Fibroblast of peridontal ligament (primary cell): Measurements from ENCODE around the gene OMP.
"Not testable (repeated sequence)": the region's sequence is repeated elsewhere in the genome, so short reads cannot be mapped to it uniquely, and the experiment has no call there.

Source experiments
- DNase-seq: peaks from one replicate; pipeline ENCODE4 v3.0.0-alpha.2; 2010; ENCODE audit errors: extremely low read depth

OMP gene

GRCh38 chr11:77102246-77103210, at the start of gene OMP:
Gene OMP, plus strand, starts transcription at chr11:77102840. Its CDS starts 0 bp downstream, at chr11:77102840.
- DNase-seq: no peak

DNA sequence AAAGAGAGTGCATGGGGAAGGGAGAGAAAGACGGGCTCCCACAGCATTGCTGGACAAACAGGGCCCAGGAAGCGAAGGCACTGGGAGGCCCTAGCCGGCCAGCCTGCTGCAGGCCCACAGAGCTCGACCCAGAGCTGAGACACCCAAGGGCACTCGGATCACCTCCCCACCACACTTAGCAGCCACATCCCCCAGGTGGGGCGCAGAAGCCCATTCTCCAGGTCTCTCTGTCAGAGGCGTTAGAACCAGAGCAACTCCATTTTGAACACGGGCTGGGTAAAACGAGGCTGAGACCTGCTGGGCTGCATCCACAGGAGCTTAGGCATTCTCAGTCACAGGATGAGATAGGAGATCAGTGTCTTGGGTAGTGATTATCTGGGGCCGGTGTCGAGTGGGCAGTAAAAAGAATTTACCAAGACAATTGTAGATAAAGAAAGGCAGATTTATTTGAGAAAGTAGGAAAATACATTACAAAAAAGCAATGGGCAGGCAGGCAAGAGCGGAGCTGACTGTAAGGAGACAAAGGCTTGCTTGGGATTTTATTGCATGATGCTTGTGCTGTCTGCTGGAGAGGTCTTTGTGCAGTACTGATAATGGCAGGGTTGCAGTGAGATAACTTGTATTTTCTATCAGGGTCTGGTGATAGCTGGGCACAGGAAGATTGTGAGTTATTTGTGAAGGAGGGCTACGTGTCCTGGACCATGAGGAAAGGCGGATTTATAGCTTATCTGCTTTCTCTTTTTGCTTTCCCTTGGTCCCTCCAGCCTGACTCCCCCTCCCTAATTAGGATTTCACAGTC, 49.2 kb upstream of the OMP start:
- no peak for DNase-seq

- DNase-seq: no peak
Observed at GRCh38 chr11:77054084-77054483, 48.6 kb upstream of the OMP start.

DNA sequence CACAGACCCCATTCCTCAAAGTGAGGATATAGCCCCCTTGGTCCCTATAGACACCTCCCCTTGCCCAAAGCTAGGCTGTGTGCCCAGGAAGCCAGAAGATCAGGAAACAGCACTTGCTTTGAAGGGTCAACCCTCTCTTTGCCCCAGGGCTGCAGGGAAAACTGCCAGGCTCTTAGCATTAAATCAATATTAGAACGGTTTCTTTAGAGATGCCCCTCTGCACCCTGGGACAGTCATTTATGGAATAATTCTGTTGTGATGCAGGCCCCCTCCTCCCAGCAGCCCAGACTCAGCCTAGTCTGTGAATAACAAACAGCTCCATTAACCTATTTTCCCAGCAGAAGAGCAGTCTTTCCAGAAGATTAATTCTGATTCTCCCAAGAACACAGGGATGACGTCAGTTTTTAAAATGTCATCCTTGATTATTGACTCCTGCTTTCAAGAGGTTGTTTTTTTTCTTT, 47.5 kb upstream of the OMP start:
- no peak for DNase-seq

GRCh38 chr11:77055913-77056312, 46.7 kb upstream of the OMP start:
- no peak for DNase-seq

DNA sequence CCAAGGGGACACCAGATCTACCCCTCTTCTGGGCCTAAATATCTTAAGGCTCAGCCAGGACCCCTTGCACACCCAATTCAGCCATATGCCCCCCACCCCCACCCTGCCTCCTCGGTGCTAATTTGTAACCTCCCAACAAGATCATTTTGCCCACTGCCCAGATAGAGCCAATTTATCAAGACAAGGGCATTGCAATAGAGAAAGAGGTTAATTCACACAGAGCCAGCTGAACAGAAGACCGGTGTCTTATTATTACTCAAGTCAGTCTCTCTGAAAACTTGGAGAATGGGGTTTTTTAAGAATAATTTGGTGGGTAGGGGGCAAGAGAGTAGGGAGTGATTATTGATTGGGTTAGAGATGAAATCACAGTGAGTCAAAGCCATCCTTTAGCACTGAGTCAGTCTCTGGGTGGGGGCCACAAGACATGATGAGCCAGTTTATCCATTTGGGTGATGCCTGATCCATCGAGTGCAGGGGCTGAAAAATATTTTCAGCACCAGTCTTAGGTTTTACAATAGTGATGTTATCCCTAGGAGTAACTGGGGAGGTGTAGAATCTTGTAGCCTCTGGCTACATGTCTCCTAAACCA, 45.7 kb upstream of the OMP start:
- DNase-seq: no peak

DNA sequence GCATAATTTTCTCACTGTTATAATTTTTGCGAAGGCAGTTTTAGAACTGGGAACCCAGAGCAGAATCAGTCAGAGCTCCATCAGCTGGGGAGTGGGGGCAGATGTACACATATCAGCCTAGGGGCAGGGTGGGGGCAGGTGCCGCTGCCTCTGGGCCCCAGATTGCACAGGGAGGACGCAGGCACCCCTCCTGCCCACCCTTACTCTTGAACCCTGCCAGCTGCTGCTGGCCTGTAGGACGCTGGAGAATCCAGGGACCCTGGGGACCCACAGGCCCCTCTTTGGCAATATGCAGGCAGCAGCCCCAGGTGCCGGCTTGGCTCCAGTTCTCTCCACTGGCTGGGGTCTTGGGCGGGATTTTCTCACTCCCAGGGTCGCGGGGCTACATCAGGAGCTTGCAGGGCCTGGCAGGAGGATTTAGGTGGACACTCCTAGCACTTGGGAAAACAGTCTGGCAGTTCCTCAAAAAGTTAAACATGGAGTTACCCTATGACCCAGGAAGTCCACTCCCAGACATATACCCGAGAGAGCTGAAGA, 44.6 kb upstream of the OMP start:
- DNase-seq: no peak

GRCh38 chr11:77058900-77059299, 43.7 kb upstream of the OMP start:
- DNase-seq: no peak

DNA sequence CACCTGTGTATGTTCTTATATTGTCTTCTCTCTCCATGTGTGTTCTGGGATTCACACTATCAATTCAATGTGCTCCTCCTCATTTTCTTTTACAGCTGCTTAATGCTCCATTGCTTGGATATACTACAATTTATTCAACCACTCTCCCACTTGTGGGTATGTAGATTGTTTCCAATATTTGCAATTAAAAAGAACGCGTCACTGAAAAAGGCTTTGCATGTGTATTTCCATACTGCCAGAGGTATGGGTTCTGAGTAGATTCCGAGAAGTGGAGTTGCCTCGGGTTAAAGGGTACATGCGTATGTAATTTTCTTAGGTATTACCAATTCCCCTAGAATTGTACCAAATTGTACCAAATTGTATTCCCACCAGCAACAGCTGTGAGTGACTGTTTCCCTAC, 42.8 kb upstream of the OMP start:
- DNase-seq: no peak

DNA sequence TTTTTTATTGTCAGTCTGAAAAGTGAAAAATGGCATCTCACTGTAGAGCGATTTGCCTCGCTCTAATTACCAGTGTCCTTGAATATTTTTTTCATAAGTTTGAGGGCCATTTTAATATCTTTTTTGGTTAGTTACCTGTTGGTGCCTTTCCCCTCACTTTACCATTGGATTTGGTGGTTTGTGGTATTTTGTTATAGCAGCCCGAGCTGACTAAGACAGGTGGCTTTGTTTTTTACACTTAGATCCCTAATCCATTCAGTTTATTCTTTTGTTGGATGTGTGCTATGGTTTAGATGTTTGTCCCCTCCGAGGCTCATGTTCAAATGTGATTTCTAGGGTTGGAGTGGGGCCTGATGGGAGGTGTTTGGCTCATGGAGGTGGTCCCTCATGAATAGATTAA, 42.4 kb upstream of the OMP start:
- DNase-seq: no peak

DNA sequence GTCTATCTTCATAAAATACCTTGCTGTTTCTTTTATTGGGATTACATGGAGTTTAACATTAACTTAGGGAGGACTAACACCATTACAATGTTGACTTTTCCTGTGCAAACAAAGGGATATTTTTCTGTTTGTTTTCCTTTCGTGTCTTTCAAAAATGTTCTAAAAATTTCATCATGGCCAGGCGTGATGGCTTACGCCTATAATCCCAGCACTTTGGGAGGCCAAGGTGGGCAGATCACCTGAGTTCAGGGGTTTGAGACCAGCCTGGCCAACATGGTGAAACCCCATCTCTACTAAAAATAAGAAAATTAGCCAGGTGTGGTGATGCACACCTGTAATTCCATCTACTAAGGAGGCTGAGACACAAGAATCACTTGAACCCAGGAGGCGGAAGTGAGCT, 41.4 kb upstream of the OMP start:
- not testable (repeated sequence) for DNase-seq

GRCh38 chr11:77062924-77063323, 39.7 kb upstream of the OMP start:
- DNase-seq: no peak

- no peak for DNase-seq
Observed at GRCh38 chr11:77063407-77063806, 39.2 kb upstream of the OMP start.

DNA sequence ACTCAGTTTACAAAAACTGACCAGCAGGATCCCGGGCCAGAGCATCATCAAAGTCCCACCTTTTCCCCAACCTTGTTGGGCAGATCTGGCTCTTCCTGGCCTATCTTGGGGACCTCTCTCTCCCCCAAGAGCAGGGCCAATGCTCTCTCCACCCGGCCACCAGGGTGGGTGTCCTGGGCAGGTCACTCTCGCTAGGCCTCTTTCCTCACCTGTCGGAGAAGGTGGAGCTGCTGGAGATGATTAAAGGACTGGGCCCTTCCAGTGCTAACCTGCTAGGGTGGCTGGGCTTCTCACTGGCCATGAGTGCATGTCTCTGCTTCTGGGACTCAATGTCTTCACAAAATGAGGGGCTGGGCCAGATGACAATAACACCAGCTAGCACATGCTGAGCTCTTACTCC, 38.8 kb upstream of the OMP start:
- no peak for DNase-seq

- no peak for DNase-seq
Observed at GRCh38 chr11:77064648-77065217, 37.9 kb upstream of the OMP start.

DNA sequence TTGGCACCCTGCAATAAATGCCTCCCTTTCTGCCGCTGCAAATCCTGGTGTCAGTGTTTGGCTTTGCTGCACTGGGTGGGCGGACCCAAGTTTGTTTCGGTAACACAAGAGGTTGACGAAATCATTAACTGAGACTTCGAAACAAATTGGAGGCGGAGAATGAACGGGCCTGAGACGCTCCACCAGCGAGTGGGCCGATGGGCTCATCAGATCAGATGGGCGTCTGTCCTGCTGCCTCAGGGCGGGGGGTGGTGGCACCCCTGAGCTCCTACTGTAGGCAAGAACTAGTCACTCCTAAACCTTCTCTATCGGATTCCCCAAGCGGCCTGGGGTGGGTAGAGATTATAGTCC, 36.8 kb upstream of the OMP start:
- DNase-seq: peak; percentile 76

DNA sequence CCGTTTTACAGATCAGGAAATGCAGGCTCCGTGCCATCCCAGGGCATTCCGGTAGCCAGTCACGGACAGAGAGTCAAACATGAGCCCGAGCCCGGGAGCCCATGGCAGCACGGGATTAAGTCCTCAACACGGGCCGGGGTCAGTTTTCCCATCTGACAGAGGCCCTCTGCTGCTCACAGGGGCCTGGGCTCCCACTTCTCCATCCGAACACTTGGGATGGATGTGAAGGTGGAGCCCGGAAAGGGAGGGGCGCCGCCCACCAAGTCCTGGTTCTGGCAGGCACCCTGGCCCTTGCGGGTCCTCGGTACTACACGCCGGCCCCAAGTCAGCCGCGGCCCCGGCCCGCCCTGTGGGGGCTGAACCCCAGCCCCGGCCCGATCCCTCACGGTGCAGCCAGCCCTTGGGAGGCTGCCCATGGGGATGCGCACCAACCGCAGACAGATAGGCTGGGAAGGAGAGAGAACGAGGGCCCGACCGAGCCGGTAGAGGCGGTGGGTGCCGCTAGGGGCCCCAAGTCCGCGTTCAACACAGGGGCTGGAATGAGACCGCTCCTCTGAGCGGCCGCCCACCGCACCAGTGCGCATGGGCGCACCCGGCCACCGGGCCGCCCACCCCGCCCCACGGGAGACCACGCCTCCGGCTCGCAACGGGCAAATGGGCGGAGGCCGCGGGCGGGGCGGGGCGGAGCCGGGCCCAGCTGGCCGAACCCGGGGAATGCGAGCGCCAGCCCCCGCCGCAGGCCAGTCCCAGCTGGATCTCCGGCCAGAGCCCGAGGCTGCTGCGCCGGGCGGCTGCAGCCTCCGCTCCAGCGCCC, 36.2 kb upstream of the OMP start, which contains the start of gene CAPN5:
Gene CAPN5 (plus strand): TSS at position 743 of the 814 bp plus-strand sequence. CDS start 17,916 bp downstream, outside the sequence.
- DNase-seq: peak; percentile 85

DNA sequence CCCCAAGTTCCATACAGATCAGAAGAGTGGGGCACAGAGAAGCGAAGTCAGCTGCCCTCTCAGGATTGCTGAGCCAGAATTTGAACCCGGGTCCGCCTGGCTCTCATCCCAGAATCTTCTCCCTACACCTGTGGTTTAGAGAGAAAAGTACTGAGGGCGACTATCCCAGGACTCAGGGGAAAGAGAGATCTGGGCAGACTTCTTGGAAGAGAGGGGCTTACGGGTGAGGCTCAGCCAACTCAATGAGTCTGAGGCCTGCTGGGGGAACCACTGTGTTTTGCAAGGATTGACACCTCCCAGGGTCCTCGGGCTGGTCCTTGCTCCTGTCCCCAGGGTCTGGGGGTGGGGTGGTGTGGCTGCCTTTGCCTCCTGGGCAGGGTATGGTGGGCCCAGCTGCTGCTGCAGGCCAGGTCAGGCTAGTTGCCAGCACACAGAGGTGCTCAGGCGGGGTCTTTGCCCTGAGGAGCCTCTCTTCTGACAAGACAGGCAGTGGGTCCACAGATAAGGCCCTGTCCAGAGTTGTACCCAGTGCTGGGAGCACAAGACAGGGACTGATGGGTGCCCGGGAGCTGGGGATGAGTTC, 34.7 kb upstream of the OMP start:
- DNase-seq: no peak

GRCh38 chr11:77068457-77069335, 33.9 kb upstream of the OMP start:
- DNase-seq: no peak
